Skeletal muscle satellite cell (primary cell): Measurements from ENCODE around the gene HPDL.

Source experiments
- H3K27me3 ChIP-seq: 2 replicates; pipeline ENCODE4 v1.7.0; 2013; ENCODE audit warnings: low read length; ENCODE audit not compliant: control insufficient read depth, insufficient read depth
- H3K36me3 ChIP-seq: 2 replicates; pipeline ENCODE4 v1.7.0; 2013; ENCODE audit warnings: mild to moderate bottlenecking, control low read depth, low read length; ENCODE audit not compliant: insufficient read depth
- H3K4me1 ChIP-seq: 2 replicates; pipeline ENCODE4 v1.7.0; 2013; ENCODE audit warnings: low read length; ENCODE audit not compliant: control insufficient read depth, insufficient read depth
- H3K4me2 ChIP-seq: 2 replicates; pipeline ENCODE4 v1.7.0; 2013; ENCODE audit warnings: mild to moderate bottlenecking, low read length
- H3K4me3 ChIP-seq: 2 replicates; pipeline ENCODE4 v1.7.0; 2013; ENCODE audit warnings: low read length
- H3K9ac ChIP-seq: 2 replicates; pipeline ENCODE4 v1.7.0; 2013; ENCODE audit warnings: mild to moderate bottlenecking, low read depth, low read length, moderate library complexity
- H3K9me3 ChIP-seq: replicated peaks from 2 replicates; pipeline ENCODE4 v1.7.0; 2013; ENCODE audit warnings: mild to moderate bottlenecking, control low read depth, low read length

Gene HPDL

DNA sequence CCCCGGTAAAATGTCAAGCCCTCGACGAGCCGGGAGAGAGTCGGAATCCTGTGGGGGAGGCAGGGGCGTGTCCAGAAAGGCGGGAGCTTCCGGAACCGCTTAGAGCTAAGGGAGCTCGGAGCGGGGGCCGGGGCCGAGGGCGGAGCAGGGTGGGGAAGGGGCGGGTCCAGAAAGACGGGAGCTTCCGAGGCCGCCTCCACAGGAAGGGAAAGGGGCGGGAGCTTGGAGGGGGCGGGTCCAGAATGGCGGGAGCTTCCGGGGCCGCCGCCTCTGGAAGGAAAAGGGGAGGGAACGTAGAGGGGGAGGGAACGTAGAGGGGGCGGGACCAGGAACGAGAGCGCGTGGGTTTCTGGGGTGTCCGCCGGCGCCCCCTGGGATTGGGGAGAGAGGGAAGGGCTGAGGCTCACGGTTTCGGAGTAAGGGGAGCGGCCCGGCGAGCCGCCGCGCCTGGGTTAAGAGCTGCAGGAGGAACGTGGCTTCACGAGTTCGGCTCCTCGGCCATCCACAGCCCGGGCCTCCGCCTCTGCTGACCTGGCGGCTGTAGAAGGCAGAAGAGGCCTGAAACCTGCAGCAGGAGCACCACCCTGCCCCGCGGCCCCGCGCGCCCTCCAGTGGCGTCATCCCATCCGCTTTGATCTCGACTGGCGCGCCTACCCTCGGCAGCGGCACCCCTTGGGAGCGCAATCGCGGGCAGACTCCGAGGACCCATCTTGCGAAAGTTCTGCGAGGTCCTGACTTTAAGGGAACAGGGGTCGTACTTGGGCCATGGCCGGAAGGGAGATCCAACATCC lies 23.0 kb upstream of the HPDL start:
- Histone ChIP-seq H3K27me3 (no peaks in the 10 kb centered on the region), H3K4me2 (peak overlapping the region; percentile 94), H3K36me3 (no peaks in the 10 kb centered on the region), H3K9ac (peak overlapping the region; percentile 84), H3K4me1 (peaks cover 13% of the 10 kb centered on the region), H3K9me3 (no peaks in the 10 kb centered on the region), H3K4me3 (peak overlapping the region; percentile 79)

GRCh38 chr1:45304311-45305081 lies 22.2 kb upstream of the HPDL start:
- Histone ChIP-seq H3K4me3 (peak overlapping the region; percentile 79), H3K4me2 (peak overlapping the region; percentile 94)

DNA sequence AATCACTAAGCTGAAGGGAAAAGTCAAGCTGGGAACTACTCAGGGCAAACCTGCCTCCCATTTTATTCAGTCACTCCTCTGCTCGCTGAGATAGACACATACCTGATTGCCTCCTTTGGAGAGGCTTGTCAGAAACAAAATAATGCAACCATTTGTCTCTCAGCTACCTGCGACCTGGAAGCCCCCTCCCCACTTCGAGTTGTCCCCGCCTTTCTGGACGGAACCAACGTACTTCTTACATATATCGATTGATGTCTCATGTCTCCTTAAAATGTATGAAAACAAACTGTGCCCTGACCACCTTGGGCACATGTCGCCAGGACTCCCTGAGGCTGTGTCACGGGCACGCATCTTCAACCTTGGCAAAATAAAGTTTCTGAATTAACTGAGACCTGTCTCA lies 21.5 kb upstream of the HPDL start:
- H3K27me3 ChIP-seq, result no peaks in the 10 kb centered on the region
- H3K9ac ChIP-seq, result no peak overlapping the region
- H3K9me3 ChIP-seq, result no peaks in the 10 kb centered on the region
- no peaks in the 10 kb centered on the region for H3K36me3 ChIP-seq
- H3K4me1 ChIP-seq, result peaks cover 13% of the 10 kb centered on the region
- H3K4me2 ChIP-seq, result no peak overlapping the region
- H3K4me3 ChIP-seq, result no peak overlapping the region

More at GRCh38 chr1:45304311-45305081, 22.2 kb upstream of the HPDL start:
- no peaks in the 10 kb centered on the region for H3K36me3 ChIP-seq
- H3K9ac ChIP-seq, result peak overlapping the region; percentile 84
- no peaks in the 10 kb centered on the region for H3K9me3 ChIP-seq
- H3K4me1 ChIP-seq, result peaks cover 13% of the 10 kb centered on the region
- H3K27me3 ChIP-seq, result no peaks in the 10 kb centered on the region

DNA sequence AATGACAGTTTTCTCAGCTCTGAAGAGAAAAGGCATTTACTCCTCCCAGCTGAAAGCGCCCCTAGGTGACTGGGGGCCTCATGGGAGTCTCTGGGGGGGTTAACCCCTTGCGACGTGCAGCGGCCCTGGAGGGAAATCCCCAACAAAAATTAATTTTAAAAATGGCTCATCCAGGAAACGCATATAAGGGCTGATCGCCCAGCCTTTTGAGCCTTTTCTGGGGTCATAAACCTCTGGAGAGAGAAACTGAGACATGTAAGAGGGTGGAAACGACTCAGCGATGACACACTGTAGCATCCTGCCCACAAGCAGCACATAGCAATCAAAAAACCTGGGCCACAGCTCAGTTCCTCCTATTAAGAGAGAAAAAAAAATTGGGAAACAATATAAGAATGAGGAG lies 20.4 kb upstream of the HPDL start:
- no peaks in the 10 kb centered on the region for H3K9me3 ChIP-seq
- H3K4me1 ChIP-seq, result peaks cover 13% of the 10 kb centered on the region
- H3K9ac ChIP-seq, result no peak overlapping the region
- H3K36me3 ChIP-seq, result no peaks in the 10 kb centered on the region
- H3K4me2 ChIP-seq, result no peak overlapping the region
- H3K27me3 ChIP-seq, result no peaks in the 10 kb centered on the region
- no peak overlapping the region for H3K4me3 ChIP-seq

DNA sequence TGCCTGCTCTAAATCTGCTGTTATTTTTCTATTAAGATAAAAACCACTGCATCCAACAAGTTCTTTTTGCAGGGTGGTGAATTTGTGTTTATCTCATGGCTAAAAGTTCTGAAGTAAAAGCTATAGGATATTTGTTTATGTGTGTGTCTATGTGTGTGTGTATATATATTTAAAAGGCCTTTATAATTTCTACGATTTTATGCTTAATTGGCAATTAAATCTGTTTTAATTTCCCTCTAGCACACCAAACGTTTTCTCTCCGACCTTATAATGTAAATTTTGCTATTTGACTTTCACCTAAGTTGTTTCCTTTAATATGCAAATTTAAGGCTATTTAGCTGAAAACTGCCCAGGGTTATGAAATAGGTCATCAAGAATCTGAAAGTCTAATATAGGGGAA lies 19.8 kb upstream of the HPDL start:
- Histone ChIP-seq H3K4me1 (peaks cover 13% of the 10 kb centered on the region), H3K27me3 (no peaks in the 10 kb centered on the region), H3K36me3 (no peaks in the 10 kb centered on the region), H3K4me2 (no peak overlapping the region), H3K9ac (no peak overlapping the region), H3K9me3 (no peaks in the 10 kb centered on the region), H3K4me3 (no peak overlapping the region)

DNA sequence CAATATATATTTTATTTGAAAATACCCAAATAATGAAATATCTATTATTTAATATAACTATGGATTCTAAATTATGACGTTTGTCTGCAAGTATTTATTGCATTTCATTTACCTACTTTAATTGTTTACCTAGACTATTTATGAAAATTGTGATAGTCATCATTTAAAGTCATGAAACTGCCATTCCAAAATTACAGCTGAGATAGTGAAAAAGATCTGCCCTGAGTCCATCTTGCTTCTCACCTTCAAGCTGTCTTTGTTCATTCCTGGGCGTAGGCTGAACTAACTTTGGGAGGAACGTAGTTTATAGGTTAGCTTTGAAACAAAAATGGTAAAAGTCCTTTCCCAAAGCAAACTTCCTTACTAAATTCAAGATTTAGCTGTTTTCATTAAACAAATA lies 12.4 kb upstream of the HPDL start:
- H3K4me3 ChIP-seq, result no peak overlapping the region
- H3K27me3 ChIP-seq, result peaks cover 11% of the 10 kb centered on the region
- no peaks in the 10 kb centered on the region for H3K36me3 ChIP-seq
- no peaks in the 10 kb centered on the region for H3K9me3 ChIP-seq
- no peak overlapping the region for H3K9ac ChIP-seq
- no peaks in the 10 kb centered on the region for H3K4me1 ChIP-seq
- H3K4me2 ChIP-seq, result no peak overlapping the region

DNA sequence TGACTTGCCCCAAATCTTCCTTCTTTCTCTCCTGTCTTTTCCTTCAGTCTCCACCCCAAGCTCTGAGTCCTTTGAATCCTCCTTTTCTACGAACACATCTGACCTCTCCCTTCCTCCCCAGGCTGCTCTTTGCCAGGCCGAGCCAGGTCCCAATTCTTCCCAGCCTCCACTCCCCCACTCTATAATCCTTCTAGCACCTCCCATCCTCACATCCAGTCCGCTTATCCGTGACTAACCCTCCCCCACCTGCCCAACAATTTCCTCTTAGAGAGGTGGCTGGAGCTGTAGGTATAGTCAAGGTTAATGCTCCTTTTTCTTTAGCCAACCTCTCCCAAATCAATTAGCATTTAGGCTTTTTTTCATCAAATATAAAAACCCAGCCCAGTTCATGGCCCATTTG lies 9.5 kb upstream of the HPDL start:
- Histone ChIP-seq H3K4me1 (no peaks in the 10 kb centered on the region), H3K9ac (no peak overlapping the region), H3K4me2 (no peak overlapping the region), H3K27me3 (peaks cover 11% of the 10 kb centered on the region), H3K36me3 (no peaks in the 10 kb centered on the region), H3K4me3 (no peak overlapping the region), H3K9me3 (no peaks in the 10 kb centered on the region)

DNA sequence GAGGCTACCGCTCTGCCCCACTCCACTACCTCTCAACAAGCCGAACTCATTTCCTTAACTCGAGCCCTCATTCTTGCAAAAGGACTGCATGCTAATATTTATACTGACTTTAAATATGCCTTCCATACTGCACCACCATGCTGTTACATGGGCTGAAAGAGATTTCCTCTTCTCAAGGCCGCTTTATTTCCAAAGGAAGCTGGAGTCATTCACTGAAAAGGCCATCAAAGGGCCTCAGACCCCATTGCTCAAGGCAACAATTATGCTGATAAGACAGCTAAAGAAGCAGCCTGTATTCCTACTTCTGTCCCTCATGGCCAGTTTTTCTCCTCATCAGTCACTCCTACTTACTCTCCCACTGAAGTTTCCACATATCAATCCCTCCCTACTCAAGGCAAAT lies 6.9 kb upstream of the HPDL start:
- Histone ChIP-seq H3K4me1 (no peaks in the 10 kb centered on the region), H3K27me3 (peaks cover 11% of the 10 kb centered on the region), H3K9me3 (no peaks in the 10 kb centered on the region), H3K4me2 (no peak overlapping the region), H3K9ac (no peak overlapping the region), H3K4me3 (no peak overlapping the region), H3K36me3 (no peaks in the 10 kb centered on the region)

- Histone ChIP-seq H3K27me3 (peaks cover 8% of the 10 kb centered on the region), H3K4me2 (no peak overlapping the region), H3K9ac (no peak overlapping the region), H3K4me3 (no peak overlapping the region), H3K36me3 (no peaks in the 10 kb centered on the region), H3K4me1 (peaks cover 2% of the 10 kb centered on the region), H3K9me3 (no peaks in the 10 kb centered on the region)
Measured at GRCh38 chr1:45321444-45321843, 5.3 kb upstream of the HPDL start.

- H3K4me1 ChIP-seq, result peaks cover 13% of the 10 kb centered on the region
- no peak overlapping the region for H3K4me3 ChIP-seq
- no peak overlapping the region for H3K4me2 ChIP-seq
- no peaks in the 10 kb centered on the region for H3K9me3 ChIP-seq
- peaks cover 7% of the 10 kb centered on the region for H3K27me3 ChIP-seq
- no peak overlapping the region for H3K9ac ChIP-seq
- H3K36me3 ChIP-seq, result no peaks in the 10 kb centered on the region
Measured at GRCh38 chr1:45322486-45323040, 4.1 kb upstream of the HPDL start.

DNA sequence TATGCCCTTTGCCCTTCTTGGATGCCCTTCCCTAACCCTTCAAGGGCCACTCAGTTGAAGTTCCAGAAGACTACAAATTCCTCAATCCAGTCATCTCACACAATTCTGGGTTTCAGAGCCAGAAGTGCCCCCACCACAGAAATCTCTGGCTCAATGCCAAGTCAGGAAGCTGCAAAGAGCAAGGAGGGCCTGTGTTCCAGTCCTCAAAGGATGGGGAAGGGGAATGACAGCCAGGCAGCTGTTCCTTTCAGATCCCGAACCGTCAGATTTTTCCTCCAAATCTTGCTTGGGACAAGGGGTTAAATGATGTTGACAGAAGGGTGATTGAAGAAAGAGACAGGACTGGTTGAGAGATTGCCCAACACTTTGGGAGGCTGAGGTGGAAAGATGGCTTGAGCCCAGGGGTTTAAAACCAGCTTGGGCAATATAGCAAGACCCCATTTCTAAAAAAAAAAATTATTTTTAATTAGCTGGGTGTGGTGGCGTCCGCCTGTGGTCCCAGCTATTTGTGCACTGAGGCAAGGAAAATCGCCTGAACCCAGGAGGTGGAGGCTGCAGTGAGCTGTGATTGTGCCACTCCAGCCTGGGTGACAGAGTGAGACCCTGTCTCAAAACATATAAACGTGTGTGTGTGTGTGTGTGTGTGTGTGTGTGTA lies 716 bp upstream of the HPDL start:
- no peak overlapping the region for H3K9ac ChIP-seq
- H3K4me3 ChIP-seq, result peak overlapping the region; percentile 78
- H3K4me1 ChIP-seq, result peaks cover 13% of the 10 kb centered on the region

More for the DNA sequence above, 716 bp upstream of the HPDL start:
- Histone ChIP-seq H3K36me3 (peaks cover 3% of the 10 kb centered on the region), H3K27me3 (no peaks in the 10 kb centered on the region), H3K4me2 (peak overlapping the region; percentile 97), H3K9me3 (no peaks in the 10 kb centered on the region)
